CD4-positive, alpha-beta T cell treated with Interferon gamma for 1 hour (primary cell): ENCODE data around the gene FABP1.

ENCODE experiments used
- DNase-seq: peaks from one replicate; pipeline ENCODE4 v3.0.0-alpha.2; 2020

The FABP1 gene

GRCh38 chr2:88074854-88075292 lies 53.0 kb downstream of the FABP1 start:
- DNase-seq, result no peak

- no peak for DNase-seq
These were observed 53.7 kb downstream of the FABP1 start for GRCh38 chr2:88074150-88074549.
